Activated CD4-positive, alpha-beta T cell treated with anti-CD3 and anti-CD28 coated beads, Interleukin-2, amount 10 ng/mL, durations not matched to agents 7 days and 5 days (primary cell): ENCODE data around the gene CNGA3. TPM values are rescaled to one million over a fixed set of nuclear protein-coding genes. Genes with fewer than 3 reads are reported as not detected.

ENCODE experiments used
- CTCF ChIA-PET: fragments of 350-600 bp; sonication (Branson Sonifier 250); formaldehyde crosslinking; loops from one replicate; lab custom pipeline; 2021; ENCODE audit warnings: antibody characterized with exemption; lab: Charles Lee
- POLR2A ChIA-PET: fragments of 350-600 bp; sonication (Branson Sonifier 250); formaldehyde crosslinking; loops from one replicate; lab custom pipeline; 2021; ENCODE audit warnings: antibody characterized with exemption; lab: Charles Lee
- DNase-seq: peaks from one replicate; pipeline ENCODE4 v3.0.0-alpha.2; 2020
- H3K27ac Mint-ChIP-seq: one replicate; pipeline ENCODE4 v1.8.0; 2021; ENCODE audit warnings: mild to moderate bottlenecking, moderate library complexity, mixed read lengths
- H3K27me3 Mint-ChIP-seq: one replicate; pipeline ENCODE4 v1.8.0; 2021; ENCODE audit warnings: mixed read lengths
- H3K36me3 Mint-ChIP-seq: one replicate; pipeline ENCODE4 v1.8.0; 2021; ENCODE audit warnings: low read depth, mixed read lengths
- H3K4me1 Mint-ChIP-seq: one replicate; pipeline ENCODE4 v1.8.0; 2021; ENCODE audit warnings: mixed read lengths
- H3K4me3 Mint-ChIP-seq: one replicate; pipeline ENCODE4 v1.8.0; 2021; ENCODE audit warnings: mild to moderate bottlenecking, moderate library complexity, mixed read lengths
- H3K9me3 Mint-ChIP-seq: one replicate; pipeline ENCODE4 v1.8.0; 2021; ENCODE audit warnings: mixed read lengths
- total RNA-seq, 2 experiments: library from RNA; stranded (reverse); gene quantifications; one replicate each; pipeline ENCODE4 v1.2.3, GENCODE V29; 2021

CNGA3 gene
- total RNA-seq, 2 experiments from 2014 or later, result not detected

GRCh38 chr2:98445683-98446581 is 99.7 kb downstream of the CNGA3 start:
- H3K27ac Mint-ChIP-seq, result peak overlapping the region; percentile 94
- H3K4me3 Mint-ChIP-seq, result peak overlapping the region; percentile 93
- peaks cover 45% of the 10 kb centered on the region for H3K4me1 Mint-ChIP-seq
- ChIA-PET POLR2A (interaction anchor here (0.8 kb wide), 1 partner anchor 779 kb away, joined by 3 read pairs; no protein-coding TSS in a partner anchor), CTCF (interaction anchor here (1.0 to 3.1 kb wide), 6 partner anchors 8 to 25 kb away, joined by 4 to 15 read pairs (median 6); no protein-coding TSS in a partner anchor)
- no peaks in the 10 kb centered on the region for H3K9me3 Mint-ChIP-seq
- DNase-seq, result peak; percentile 53
- H3K36me3 Mint-ChIP-seq, result peaks cover 36% of the 10 kb centered on the region
- no peaks in the 10 kb centered on the region for H3K27me3 Mint-ChIP-seq

- peaks cover 38% of the 10 kb centered on the region for H3K36me3 Mint-ChIP-seq
- peak overlapping the region; percentile 93 for H3K4me3 Mint-ChIP-seq
- peaks cover 54% of the 10 kb centered on the region for H3K4me1 Mint-ChIP-seq
- ChIA-PET CTCF (interaction anchor here (0.9 to 3.1 kb wide), 7 partner anchors 9 to 24 kb away, joined by 3 to 15 read pairs (median 5); no protein-coding TSS in a partner anchor), POLR2A (interaction anchor here (0.7 kb wide), 2 partner anchors 33 to 1623 kb away, joined by 3 to 7 read pairs; no protein-coding TSS in a partner anchor)
- H3K27ac Mint-ChIP-seq, result peak overlapping the region; percentile 94
- H3K27me3 Mint-ChIP-seq, result no peaks in the 10 kb centered on the region
- H3K9me3 Mint-ChIP-seq, result no peaks in the 10 kb centered on the region
- no peak for DNase-seq
Measured at GRCh38 chr2:98446850-98447249, 100.6 kb downstream of the CNGA3 start.

Other genes with a start within 250 kb of the CNGA3 start
- gene INPP4A, start 98.4 kb downstream of the CNGA3 start, total RNA-seq, result 100 to 1,000 TPM; 140 to 165 TPM